Activated CD8-positive, alpha-beta memory T cell treated with anti-CD3 and anti-CD28 coated beads, Interleukin-2, amount 10 ng/mL, durations not matched to agents 7 days and 5 days (primary cell): ENCODE results near the gene CCBE1. TPM values are rescaled to one million over a fixed set of nuclear protein-coding genes. Genes with fewer than 3 reads are reported as not detected.

Experiments
- ATAC-seq: fragments of 150-1000 bp; cut with Tn5 transposase; one replicate; pipeline ENCODE4 v1.10.0; 2021; ENCODE audit warnings: moderate library complexity
- CTCF ChIA-PET: fragments of 350-600 bp; sonication (Branson Sonifier 250); formaldehyde crosslinking; loops from one replicate; lab custom pipeline; 2021; ENCODE audit warnings: antibody characterized with exemption; lab: Charles Lee
- DNase-seq: peaks from one replicate; pipeline ENCODE4 v3.0.0-alpha.2; 2020
- H3K27ac Mint-ChIP-seq: one replicate; pipeline ENCODE4 v1.8.0; 2021; ENCODE audit warnings: mild to moderate bottlenecking, mixed read lengths
- H3K27me3 Mint-ChIP-seq: one replicate; pipeline ENCODE4 v1.8.0; 2021; ENCODE audit warnings: mixed read lengths
- H3K36me3 Mint-ChIP-seq: one replicate; pipeline ENCODE4 v1.8.0; 2021; ENCODE audit warnings: mild to moderate bottlenecking, mixed read lengths
- H3K4me1 Mint-ChIP-seq: one replicate; pipeline ENCODE4 v1.8.0; 2021; ENCODE audit warnings: mixed read lengths
- H3K4me3 Mint-ChIP-seq: one replicate; pipeline ENCODE4 v1.8.0; 2021; ENCODE audit warnings: mild to moderate bottlenecking, moderate library complexity, mixed read lengths
- H3K9me3 Mint-ChIP-seq: one replicate; pipeline ENCODE4 v1.8.0; 2022; ENCODE audit warnings: low read depth, mixed read lengths
- total RNA-seq, 2 experiments: library from RNA; stranded (reverse); gene quantifications; one replicate each; pipeline ENCODE4 v1.2.3, GENCODE V29; 2021

CCBE1 gene
- total RNA-seq, 2 experiments from 2014 or later = 0.12 TPM; not detected in 1

- no peak overlapping the region for H3K27ac Mint-ChIP-seq
- H3K27me3 Mint-ChIP-seq = peaks cover 9% of the 10 kb centered on the region
- ATAC-seq = no peak
- peaks cover 2% of the 10 kb centered on the region for H3K4me1 Mint-ChIP-seq
- no peak overlapping the region for H3K4me3 Mint-ChIP-seq
- no peak for DNase-seq
- H3K36me3 Mint-ChIP-seq = no peaks in the 10 kb centered on the region
- no peaks in the 10 kb centered on the region for H3K9me3 Mint-ChIP-seq
- CTCF ChIA-PET = no interaction called here
Observed at GRCh38 chr18:59451963-59452362, 245.3 kb downstream of the CCBE1 start.

DNA sequence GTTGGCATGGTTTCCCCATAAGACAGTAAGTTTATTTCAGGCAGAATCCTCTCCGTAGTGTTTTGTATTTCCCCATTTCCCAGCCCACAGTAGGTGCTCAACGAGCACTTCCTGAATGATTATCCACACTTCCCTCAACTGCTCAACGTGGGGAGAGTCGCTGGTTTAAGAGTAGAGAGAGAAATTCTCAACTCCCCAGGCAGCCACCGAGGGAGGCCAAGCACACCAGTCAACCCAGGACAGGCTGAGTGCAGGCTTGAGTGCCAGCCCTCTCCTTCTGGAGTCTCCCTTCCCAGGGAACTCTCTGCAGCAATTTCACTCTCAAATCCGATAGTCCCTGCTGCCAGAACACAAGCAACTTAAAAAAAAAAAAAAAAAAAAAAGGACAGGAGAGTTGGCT is 246.2 kb downstream of the CCBE1 start:
- Mint-ChIP-seq H3K4me3 (no peak overlapping the region), H3K27ac (no peak overlapping the region), H3K4me1 (no peaks in the 10 kb centered on the region), H3K9me3 (no peaks in the 10 kb centered on the region), H3K36me3 (no peaks in the 10 kb centered on the region), H3K27me3 (peaks cover 8% of the 10 kb centered on the region)
- no peak for ATAC-seq
- no peak for DNase-seq
- CTCF ChIA-PET = no interaction called here

DNA sequence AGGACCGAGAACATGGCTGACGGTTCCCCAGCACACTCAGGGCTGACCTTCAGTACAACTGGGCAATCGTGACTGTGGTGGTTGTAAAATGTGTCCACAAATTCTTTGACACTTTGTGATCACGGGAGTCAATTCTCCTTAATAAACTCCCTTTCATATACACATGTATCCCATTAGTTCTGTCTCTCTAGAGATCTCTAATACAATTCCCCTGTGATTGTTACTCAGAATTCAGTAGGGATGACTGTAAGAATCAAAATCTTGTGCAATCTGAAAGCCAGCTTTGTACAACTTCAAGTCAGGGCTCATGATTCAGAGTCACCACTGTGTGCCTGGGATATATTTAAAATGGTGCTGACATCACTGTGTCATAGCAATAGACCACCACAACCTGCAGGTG is 248.7 kb downstream of the CCBE1 start:
- no peaks in the 10 kb centered on the region for H3K9me3 Mint-ChIP-seq
- H3K27ac Mint-ChIP-seq = no peak overlapping the region
- no peak for DNase-seq
- CTCF ChIA-PET = interaction anchor here (3.3 kb wide), 1 partner anchor 11 kb away, joined by 11 read pairs; no protein-coding TSS in a partner anchor
- no peak for ATAC-seq
- no peaks in the 10 kb centered on the region for H3K36me3 Mint-ChIP-seq
- no peak overlapping the region for H3K4me3 Mint-ChIP-seq
- no peaks in the 10 kb centered on the region for H3K4me1 Mint-ChIP-seq
- H3K27me3 Mint-ChIP-seq = peaks cover 2% of the 10 kb centered on the region

DNA sequence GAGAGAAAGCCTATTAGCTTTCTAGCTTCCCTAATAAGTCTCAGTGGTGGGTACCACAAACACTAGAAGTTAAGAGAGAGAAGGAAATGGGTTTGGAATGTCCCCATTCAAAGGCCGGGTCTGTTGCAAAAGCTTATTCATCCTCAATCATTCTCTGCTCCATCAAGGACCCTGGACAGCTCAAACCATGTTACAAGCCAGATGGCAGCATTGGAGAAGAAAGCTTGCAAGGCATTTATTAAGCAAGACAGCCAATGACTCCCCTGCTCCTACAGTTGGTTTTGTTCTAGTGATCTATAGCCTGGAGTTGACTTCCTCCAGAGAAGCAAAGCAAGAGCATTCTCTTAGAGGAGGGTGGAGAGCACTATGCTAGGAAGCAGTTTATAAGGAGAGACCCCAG is 251.2 kb downstream of the CCBE1 start:
- no peak for ATAC-seq
- Mint-ChIP-seq H3K9me3 (no peaks in the 10 kb centered on the region), H3K36me3 (no peaks in the 10 kb centered on the region), H3K27me3 (peaks cover 2% of the 10 kb centered on the region), H3K4me3 (no peak overlapping the region), H3K4me1 (no peaks in the 10 kb centered on the region), H3K27ac (no peak overlapping the region)
- CTCF ChIA-PET = no interaction called here
- DNase-seq = no peak

- DNase-seq = no peak
- CTCF ChIA-PET = no interaction called here
- Mint-ChIP-seq H3K9me3 (no peaks in the 10 kb centered on the region), H3K27me3 (peaks cover 13% of the 10 kb centered on the region), H3K4me3 (no peak overlapping the region), H3K27ac (no peak overlapping the region), H3K4me1 (no peaks in the 10 kb centered on the region), H3K36me3 (no peaks in the 10 kb centered on the region)
- ATAC-seq = no peak
Observed at GRCh38 chr18:59437851-59438569, 259.2 kb downstream of the CCBE1 start.

- CTCF ChIA-PET = interaction anchor here (0.7 kb wide), 1 partner anchor 161 kb away, joined by 5 read pairs; no protein-coding TSS in a partner anchor
- Mint-ChIP-seq H3K27ac (no peak overlapping the region), H3K4me1 (no peaks in the 10 kb centered on the region), H3K9me3 (no peaks in the 10 kb centered on the region), H3K4me3 (no peak overlapping the region), H3K36me3 (no peaks in the 10 kb centered on the region), H3K27me3 (peaks cover 20% of the 10 kb centered on the region)
- no peak for DNase-seq
- ATAC-seq = no peak
Observed at GRCh38 chr18:59432803-59433597, 264.2 kb downstream of the CCBE1 start.

DNA sequence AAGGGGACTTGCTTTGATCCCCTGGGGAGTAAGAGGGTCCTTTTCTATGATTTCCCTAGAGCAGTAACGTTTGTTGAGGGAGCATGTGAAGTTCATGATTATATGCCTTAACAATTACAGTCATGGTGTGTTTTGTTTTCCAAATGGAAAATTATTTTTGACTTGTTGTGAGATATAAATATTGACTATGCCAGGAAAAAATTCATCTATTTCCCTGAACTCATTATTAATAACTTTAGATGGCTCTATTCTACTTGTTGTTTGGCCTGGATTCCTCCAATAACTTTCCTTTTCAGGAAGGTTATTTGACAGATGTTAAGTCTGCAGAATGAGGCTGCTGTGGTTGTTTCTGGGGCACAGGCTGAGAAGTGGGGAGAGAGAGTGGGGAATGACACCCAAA is 266.1 kb downstream of the CCBE1 start:
- DNase-seq (no peak), ATAC-seq (no peak)
- Mint-ChIP-seq H3K4me1 (no peaks in the 10 kb centered on the region), H3K9me3 (no peaks in the 10 kb centered on the region), H3K27me3 (peaks cover 17% of the 10 kb centered on the region), H3K27ac (no peak overlapping the region), H3K36me3 (no peaks in the 10 kb centered on the region), H3K4me3 (no peak overlapping the region)
- CTCF ChIA-PET = no interaction called here

DNA sequence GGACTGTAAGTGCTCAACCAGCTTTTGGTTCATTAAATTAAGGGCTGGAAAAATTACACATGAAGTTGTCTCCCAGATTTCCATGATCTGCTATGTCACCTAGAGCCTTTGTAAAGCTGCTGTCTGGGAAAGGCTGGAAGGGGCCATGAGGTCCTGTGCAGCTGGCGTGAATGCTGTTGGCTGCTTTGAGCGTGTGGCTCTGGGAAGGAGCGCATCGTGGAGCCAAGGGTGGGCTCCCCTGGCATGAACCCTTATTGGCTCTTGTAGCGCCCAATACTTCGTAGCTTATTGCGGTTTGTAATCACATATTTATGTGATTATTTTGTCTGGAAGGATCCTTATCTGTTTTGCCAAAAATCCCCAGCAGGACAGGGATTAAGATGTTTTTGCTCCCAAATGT is 267.6 kb downstream of the CCBE1 start:
- ATAC-seq (no peak), DNase-seq (no peak)
- CTCF ChIA-PET = no interaction called here
- Mint-ChIP-seq H3K27me3 (peaks cover 14% of the 10 kb centered on the region), H3K4me3 (no peak overlapping the region), H3K36me3 (no peaks in the 10 kb centered on the region), H3K9me3 (no peaks in the 10 kb centered on the region), H3K4me1 (no peaks in the 10 kb centered on the region), H3K27ac (no peak overlapping the region)

DNA sequence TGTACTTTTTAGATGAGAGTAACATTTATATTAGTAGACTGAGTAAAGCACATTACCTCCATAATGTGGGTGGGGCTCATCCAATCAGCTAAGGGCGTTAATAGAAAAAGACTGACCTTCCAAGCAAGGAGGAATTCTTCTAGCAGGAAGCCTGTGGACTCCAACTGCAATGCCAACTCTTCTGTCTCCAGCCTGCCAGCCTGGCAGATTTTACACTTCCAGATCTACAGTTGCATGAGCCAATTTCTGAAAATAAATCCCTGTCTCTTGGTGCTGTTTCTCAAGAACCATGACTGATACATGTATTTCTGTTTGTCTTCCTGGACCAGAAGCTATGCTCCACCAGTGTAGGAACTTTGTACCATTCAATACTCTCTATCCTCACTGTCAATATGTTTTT is 269.2 kb downstream of the CCBE1 start:
- no peak for DNase-seq
- CTCF ChIA-PET = no interaction called here
- peaks cover 9% of the 10 kb centered on the region for H3K27me3 Mint-ChIP-seq
- H3K9me3 Mint-ChIP-seq = no peaks in the 10 kb centered on the region
- no peak overlapping the region for H3K27ac Mint-ChIP-seq
- no peak for ATAC-seq
- no peaks in the 10 kb centered on the region for H3K4me1 Mint-ChIP-seq
- no peaks in the 10 kb centered on the region for H3K36me3 Mint-ChIP-seq
- H3K4me3 Mint-ChIP-seq = no peak overlapping the region

DNA sequence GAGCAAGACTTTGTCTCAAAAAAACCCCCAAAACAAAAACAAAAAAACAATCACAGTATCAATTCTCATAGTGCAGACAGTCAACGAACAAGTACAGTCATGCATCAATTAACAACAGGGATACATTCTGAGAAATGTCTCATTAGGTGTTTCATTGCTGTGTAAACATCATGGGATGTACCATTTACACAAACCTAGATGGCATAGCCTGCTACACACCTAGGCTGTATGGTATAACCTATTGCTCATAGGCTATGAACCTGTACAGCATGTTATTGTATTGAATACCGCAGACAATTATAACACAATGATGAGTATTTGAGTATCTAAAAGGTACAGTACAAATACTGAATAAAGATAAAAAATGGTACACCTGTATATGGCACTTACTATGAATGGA is 270.4 kb downstream of the CCBE1 start:
- CTCF ChIA-PET = no interaction called here
- no peaks in the 10 kb centered on the region for H3K36me3 Mint-ChIP-seq
- DNase-seq = no peak
- H3K9me3 Mint-ChIP-seq = no peaks in the 10 kb centered on the region
- H3K27me3 Mint-ChIP-seq = peaks cover 9% of the 10 kb centered on the region
- no peak overlapping the region for H3K4me3 Mint-ChIP-seq
- no peak overlapping the region for H3K27ac Mint-ChIP-seq
- H3K4me1 Mint-ChIP-seq = no peaks in the 10 kb centered on the region
- ATAC-seq = no peak

DNA sequence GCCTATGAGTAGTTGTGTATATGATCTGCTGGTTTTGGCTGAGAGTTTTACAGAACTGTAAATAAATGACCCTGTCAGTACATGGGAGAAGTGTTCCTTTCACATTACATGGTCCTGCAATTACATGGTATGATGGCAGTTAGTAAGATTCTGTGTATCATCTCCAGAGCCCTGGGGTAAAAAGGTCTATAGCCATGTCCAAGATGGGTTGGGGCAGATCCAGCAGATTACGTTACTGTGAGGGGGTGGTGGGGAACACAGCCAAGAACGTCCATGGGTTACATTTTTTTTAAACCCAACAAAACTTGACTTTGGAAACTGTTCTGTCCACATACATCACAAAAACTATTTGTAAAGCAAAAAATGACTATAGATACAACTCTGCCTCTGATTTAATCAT is 274.0 kb downstream of the CCBE1 start:
- no peaks in the 10 kb centered on the region for H3K4me1 Mint-ChIP-seq
- CTCF ChIA-PET = no interaction called here
- H3K9me3 Mint-ChIP-seq = no peaks in the 10 kb centered on the region
- H3K36me3 Mint-ChIP-seq = no peaks in the 10 kb centered on the region
- no peak overlapping the region for H3K27ac Mint-ChIP-seq
- H3K27me3 Mint-ChIP-seq = peaks cover 20% of the 10 kb centered on the region
- no peak overlapping the region for H3K4me3 Mint-ChIP-seq
- ATAC-seq (no peak), DNase-seq (no peak)

DNA sequence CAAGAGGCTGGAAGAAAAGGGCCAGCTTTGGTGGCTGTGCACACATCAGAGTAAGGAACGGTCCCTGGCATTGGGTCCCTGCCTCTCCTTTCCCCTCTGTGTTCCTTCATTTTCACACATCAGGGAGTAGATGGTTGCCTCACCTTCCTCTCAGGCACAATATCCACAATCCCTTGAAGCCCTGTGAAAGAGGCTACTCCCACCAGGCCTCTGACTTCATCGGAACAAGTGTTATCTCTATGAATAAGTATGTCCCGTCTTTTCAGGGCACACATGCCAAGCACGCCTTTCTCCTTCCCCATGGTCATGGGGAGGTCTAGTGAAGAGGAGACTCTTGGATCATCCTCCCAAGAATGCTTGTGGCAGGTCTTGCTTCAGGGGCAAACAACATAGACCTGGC is 277.0 kb downstream of the CCBE1 start:
- no peak for ATAC-seq
- Mint-ChIP-seq H3K27me3 (peaks cover 41% of the 10 kb centered on the region), H3K27ac (no peak overlapping the region), H3K36me3 (no peaks in the 10 kb centered on the region), H3K9me3 (no peaks in the 10 kb centered on the region), H3K4me1 (no peaks in the 10 kb centered on the region), H3K4me3 (no peak overlapping the region)
- DNase-seq = no peak
- CTCF ChIA-PET = no interaction called here

- Mint-ChIP-seq H3K27me3 (peaks cover 42% of the 10 kb centered on the region), H3K4me3 (no peak overlapping the region), H3K27ac (no peak overlapping the region), H3K4me1 (no peaks in the 10 kb centered on the region), H3K9me3 (no peaks in the 10 kb centered on the region), H3K36me3 (no peaks in the 10 kb centered on the region)
- ATAC-seq (no peak), DNase-seq (no peak)
- CTCF ChIA-PET = no interaction called here
Observed at GRCh38 chr18:59419386-59419785, 277.8 kb downstream of the CCBE1 start.

GRCh38 chr18:59416818-59417217 is 280.4 kb downstream of the CCBE1 start:
- CTCF ChIA-PET = no interaction called here
- Mint-ChIP-seq H3K36me3 (no peaks in the 10 kb centered on the region), H3K4me3 (no peak overlapping the region), H3K27me3 (peaks cover 59% of the 10 kb centered on the region), H3K4me1 (no peaks in the 10 kb centered on the region), H3K9me3 (no peaks in the 10 kb centered on the region), H3K27ac (no peak overlapping the region)
- ATAC-seq (no peak), DNase-seq (no peak)
